Activated T-cell treated with anti-CD3 and anti-CD28 coated beads, Interleukin-2, amount 50 U/mL, for 72 hours (primary cell): ENCODE results near the gene SOS1. TPM values are rescaled to one million over a fixed set of nuclear protein-coding genes. Genes with fewer than 3 reads are reported as not detected.
A peak's percentile ranks its signal among the peaks of the same experiment; 100 is the strongest.

ENCODE experiments used
- ATAC-seq, 2 donors: fragments of 150-1000 bp; cut with Tn5 transposase; replicated peaks in 1 of 2; 2 replicates each; pipeline ENCODE4 v1.10.0; 2021; ENCODE audit warnings: moderate library complexity in 2 of 2, mild to moderate bottlenecking in 1 of 2
- DNase-seq, 2 donors: peaks; one replicate each; pipeline ENCODE4 v3.0.0; 2021 to 2022; ENCODE audit warnings: mixed read lengths in 1 of 2
- H3K27ac Mint-ChIP-seq: one replicate; pipeline ENCODE4 v1.8.0; 2022; ENCODE audit warnings: mild to moderate bottlenecking, moderate library complexity, mixed read lengths
- H3K27me3 Mint-ChIP-seq: one replicate; pipeline ENCODE4 v1.8.0; 2022; ENCODE audit warnings: low read depth, mixed read lengths
- H3K36me3 Mint-ChIP-seq, 2 donors: one replicate each; pipeline ENCODE4 v1.8.0; 2022; ENCODE audit warnings: mixed read lengths in 2 of 2, mild to moderate bottlenecking in 1 of 2; ENCODE audit not compliant: insufficient read depth in 2 of 2
- H3K4me1 Mint-ChIP-seq: one replicate; pipeline ENCODE4 v1.8.0; 2022; ENCODE audit warnings: low read depth, mixed read lengths
- H3K4me3 Mint-ChIP-seq, 2 donors: one replicate each; pipeline ENCODE4 v1.8.0; 2022; ENCODE audit warnings: mild to moderate bottlenecking in 2 of 2, mixed read lengths in 2 of 2, moderate library complexity in 2 of 2
- H3K9me3 Mint-ChIP-seq, 2 donors: one replicate each; pipeline ENCODE4 v1.8.0; 2022; ENCODE audit warnings: mixed read lengths in 2 of 2
- total RNA-seq, 2 donors: library from RNA; stranded (reverse); gene quantifications; one replicate each; pipeline ENCODE4 v1.2.3, GENCODE V29; 2022

Gene SOS1
- total RNA-seq, 2 donors from 2014 or later = 94.6 to 110 TPM

DNA sequence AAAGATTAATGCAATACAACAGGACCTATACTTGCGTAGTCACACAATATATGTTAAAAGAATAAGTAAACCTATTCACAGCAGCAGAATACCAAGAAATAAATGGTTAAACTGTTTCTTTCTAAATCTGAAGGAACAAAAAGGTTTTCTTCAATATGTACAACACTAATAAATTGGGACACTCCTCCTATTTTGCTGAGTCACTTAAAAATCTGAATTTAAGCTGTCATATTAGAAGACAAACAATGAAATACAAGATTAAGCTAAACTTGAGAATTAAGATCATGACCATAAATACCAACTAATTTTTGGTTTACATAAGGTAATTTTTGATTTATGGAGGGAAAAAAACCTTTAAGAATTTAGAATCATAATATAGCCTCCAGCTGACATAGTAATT lies 138.4 kb downstream of the SOS1 start:
- no peak overlapping the region for H3K4me3 Mint-ChIP-seq
- H3K4me1 Mint-ChIP-seq = no peaks in the 10 kb centered on the region
- peak overlapping the region; percentile 40 for H3K27ac Mint-ChIP-seq
- H3K36me3 Mint-ChIP-seq = peaks cover 8% of the 10 kb centered on the region in 2 donors
- H3K9me3 Mint-ChIP-seq = no peaks in the 10 kb centered on the region
- no peak for DNase-seq
- no peaks in the 10 kb centered on the region for H3K27me3 Mint-ChIP-seq
- no peak for ATAC-seq

DNA sequence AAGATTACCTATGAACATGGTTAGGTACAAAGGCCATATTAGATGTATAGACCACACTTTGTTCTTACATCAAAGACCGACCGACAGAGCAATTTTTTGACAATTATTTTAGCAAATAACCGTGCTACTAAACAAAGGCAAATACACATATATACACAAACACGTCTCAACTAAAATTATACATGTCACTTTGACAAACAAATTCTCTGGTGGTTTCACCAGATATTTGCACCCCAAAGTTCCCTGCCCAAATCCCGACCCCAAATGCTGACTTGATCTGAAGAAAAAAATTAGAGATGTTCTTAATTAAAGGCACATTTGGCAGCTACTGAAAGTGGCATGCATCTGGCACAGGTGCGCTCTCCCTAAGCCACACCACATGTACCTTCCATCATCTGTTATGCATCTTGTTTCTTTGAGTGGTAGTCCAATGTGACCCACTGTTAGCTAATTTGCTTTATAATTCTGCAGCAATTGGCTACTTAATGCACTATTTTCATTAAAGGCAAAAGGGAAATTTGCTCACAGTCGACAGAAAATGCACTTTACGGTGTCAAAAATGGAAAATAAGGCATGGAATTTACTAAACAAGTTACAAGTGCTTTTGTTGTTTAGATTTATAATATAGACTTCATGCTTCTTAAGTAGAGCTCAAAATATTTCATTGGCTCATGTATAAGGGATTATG lies 139.0 kb downstream of the SOS1 start:
- ATAC-seq (no peak), DNase-seq (no peak)
- Mint-ChIP-seq H3K9me3 (no peaks in the 10 kb centered on the region), H3K27ac (no peak overlapping the region), H3K4me1 (no peaks in the 10 kb centered on the region), H3K27me3 (no peaks in the 10 kb centered on the region), H3K36me3 (peaks cover 8% of the 10 kb centered on the region in 2 donors), H3K4me3 (no peak overlapping the region)

DNA sequence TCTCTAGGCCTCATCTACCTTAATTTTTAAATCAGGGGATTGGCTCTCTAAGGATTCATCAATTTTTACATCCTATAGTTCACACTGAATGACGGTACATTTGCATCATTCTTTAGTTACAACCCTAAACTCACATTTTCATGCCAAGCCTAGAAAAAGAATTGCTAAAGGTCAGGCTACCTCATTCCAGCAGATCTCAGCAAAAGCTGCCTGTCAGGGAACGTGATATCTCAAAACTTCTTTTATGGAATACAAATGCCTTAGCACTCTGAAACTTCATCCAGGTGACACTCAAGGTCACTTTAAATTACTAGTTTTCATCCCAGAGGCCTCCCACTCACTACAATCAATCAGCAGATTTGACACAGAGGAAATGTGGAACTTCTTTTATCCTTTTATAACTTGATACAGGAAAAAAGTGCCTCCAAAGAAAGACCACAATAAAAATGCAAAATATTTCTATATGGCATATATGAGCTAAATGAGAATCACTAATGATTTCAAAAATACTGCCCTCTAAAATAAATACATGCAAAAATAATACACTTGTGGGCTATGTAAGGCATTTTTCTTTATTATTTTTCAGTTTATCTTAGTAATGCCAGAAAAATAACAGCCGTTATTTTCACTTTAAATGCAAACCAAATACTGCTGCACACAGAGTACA lies 139.7 kb downstream of the SOS1 start:
- ATAC-seq = no peak
- peaks cover 8% of the 10 kb centered on the region in 2 donors for H3K36me3 Mint-ChIP-seq
- no peaks in the 10 kb centered on the region for H3K27me3 Mint-ChIP-seq
- H3K4me3 Mint-ChIP-seq = no peak overlapping the region
- H3K4me1 Mint-ChIP-seq = no peaks in the 10 kb centered on the region
- H3K9me3 Mint-ChIP-seq = no peaks in the 10 kb centered on the region
- no peak overlapping the region for H3K27ac Mint-ChIP-seq
- no peak for DNase-seq

DNA sequence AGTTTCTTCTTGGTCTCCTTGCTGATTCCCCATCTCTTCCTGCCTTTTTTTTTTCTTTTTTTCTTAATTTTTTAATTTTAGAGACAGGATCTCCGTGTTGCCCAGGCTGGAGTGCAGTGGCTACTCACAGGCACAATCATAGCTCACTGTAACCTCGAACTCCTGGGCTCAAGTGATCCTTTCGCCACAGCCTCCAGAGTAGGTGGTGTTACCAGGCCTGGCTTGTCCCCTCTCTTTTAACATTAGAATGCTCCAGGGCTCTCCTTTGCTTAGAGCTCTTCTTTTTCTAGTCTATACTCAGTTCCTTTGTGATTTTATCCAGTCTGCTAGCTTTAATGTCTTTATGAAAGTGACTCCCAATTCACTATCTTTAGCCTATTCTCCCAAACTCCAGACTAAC lies 141.9 kb downstream of the SOS1 start:
- DNase-seq = no peak
- H3K9me3 Mint-ChIP-seq = no peaks in the 10 kb centered on the region
- H3K4me3 Mint-ChIP-seq = no peak overlapping the region
- peak overlapping the region; percentile 59 for H3K27ac Mint-ChIP-seq
- H3K36me3 Mint-ChIP-seq = no peaks in the 10 kb centered on the region
- H3K4me1 Mint-ChIP-seq = no peaks in the 10 kb centered on the region
- ATAC-seq = no peak
- H3K27me3 Mint-ChIP-seq = no peaks in the 10 kb centered on the region

DNA sequence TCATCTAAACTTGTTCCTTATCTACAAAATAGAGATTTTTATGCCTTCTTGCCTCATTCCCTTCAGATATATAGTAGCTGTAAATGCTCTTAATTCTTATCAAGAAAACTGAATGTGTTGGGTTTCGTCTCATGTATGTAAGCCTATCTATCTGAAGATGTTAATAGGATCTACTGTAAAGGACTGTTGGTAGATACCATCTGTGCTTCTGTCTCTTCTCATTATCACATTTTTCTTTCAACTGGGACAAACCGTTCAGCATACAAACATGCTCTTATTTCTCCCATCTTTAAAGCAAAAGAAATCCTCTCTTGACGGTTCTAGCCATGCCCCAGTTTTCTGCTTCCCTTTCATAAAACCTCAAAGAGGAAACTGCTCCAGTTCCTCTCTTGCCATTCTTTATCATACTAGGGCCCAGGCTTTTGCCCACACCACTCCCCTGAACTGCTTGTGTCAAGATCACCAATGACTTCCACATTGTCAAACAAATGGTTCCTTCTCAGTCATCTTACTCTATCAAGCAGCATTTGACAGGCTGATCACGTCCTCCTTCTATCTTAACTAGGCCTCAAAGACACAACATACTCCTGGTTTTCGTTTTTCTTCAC lies 142.5 kb downstream of the SOS1 start:
- DNase-seq (no peak), ATAC-seq (no peak)
- no peaks in the 10 kb centered on the region for H3K4me1 Mint-ChIP-seq
- no peak overlapping the region for H3K27ac Mint-ChIP-seq
- no peak overlapping the region for H3K4me3 Mint-ChIP-seq
- no peaks in the 10 kb centered on the region for H3K36me3 Mint-ChIP-seq
- H3K27me3 Mint-ChIP-seq = no peaks in the 10 kb centered on the region
- no peaks in the 10 kb centered on the region for H3K9me3 Mint-ChIP-seq

DNA sequence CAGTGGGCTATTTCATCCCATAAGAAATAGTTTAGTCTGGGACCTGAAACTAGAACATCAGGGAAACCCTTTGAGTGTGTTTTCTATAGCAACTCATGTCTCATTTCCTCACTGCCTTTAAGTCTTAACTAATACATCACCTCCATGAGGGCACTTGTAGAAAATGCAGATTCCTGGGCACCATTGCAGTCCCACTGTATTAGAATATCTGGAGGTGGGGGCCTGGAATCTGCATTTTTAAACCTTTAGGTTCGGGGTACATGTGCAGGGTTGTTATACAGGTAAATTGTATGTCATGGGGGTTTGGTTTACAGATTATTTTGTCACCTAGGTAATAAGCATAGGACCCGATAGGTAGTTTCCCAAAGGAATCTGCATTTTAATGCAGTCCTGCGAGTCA lies 143.8 kb downstream of the SOS1 start:
- Mint-ChIP-seq H3K9me3 (no peaks in the 10 kb centered on the region), H3K36me3 (no peaks in the 10 kb centered on the region), H3K27ac (no peak overlapping the region)

DNA sequence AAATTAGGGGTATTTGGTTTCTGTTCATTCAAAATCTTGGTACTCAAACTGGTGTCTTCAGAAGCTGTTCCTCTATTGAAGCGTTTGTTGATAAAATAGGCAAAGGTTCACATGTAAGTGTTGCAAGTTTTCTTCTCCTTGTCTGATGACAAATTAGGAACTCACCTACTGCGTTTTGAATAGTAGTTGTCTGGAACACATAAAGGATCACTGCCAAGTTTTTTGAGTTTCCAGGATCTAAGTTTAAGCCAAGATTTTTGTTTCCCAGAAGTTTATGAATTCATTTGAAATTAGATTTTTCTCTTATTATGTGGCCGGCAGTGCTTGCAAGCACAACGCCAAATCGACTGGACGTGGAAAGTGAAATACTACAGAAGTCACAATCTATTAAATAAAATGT lies 145.8 kb downstream of the SOS1 start:
- no peak overlapping the region for H3K4me3 Mint-ChIP-seq
- H3K36me3 Mint-ChIP-seq = no peaks in the 10 kb centered on the region
- H3K27me3 Mint-ChIP-seq = no peaks in the 10 kb centered on the region
- H3K4me1 Mint-ChIP-seq = no peaks in the 10 kb centered on the region
- ATAC-seq = no peak
- no peak for DNase-seq
- H3K27ac Mint-ChIP-seq = no peak overlapping the region
- no peaks in the 10 kb centered on the region for H3K9me3 Mint-ChIP-seq

More for the DNA sequence above, 143.8 kb downstream of the SOS1 start:
- Mint-ChIP-seq H3K27me3 (no peaks in the 10 kb centered on the region), H3K4me3 (no peak overlapping the region), H3K4me1 (no peaks in the 10 kb centered on the region)
- DNase-seq (no peak), ATAC-seq (no peak)

DNA sequence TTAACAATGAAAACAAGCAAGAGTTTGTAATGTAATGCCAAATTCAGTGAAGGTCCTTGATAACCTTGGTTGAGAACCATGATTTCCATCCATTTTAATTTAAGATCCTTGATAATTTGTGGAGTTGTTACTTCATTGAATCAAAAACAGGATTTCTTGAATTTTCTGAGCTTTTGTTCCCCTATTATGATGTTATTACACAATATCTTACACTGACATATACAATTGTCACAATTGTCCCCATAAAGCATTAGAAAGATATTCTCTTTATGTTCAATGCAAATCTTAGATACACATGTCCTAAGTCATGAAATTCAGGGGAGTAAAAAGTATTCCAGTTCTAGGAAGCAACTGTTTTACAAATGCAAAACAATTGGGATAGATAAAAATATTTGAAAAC lies 147.6 kb downstream of the SOS1 start:
- Mint-ChIP-seq H3K27ac (no peak overlapping the region), H3K4me3 (no peak overlapping the region), H3K4me1 (no peaks in the 10 kb centered on the region), H3K27me3 (no peaks in the 10 kb centered on the region), H3K36me3 (no peaks in the 10 kb centered on the region), H3K9me3 (no peaks in the 10 kb centered on the region)
- ATAC-seq (no peak), DNase-seq (no peak)

DNA sequence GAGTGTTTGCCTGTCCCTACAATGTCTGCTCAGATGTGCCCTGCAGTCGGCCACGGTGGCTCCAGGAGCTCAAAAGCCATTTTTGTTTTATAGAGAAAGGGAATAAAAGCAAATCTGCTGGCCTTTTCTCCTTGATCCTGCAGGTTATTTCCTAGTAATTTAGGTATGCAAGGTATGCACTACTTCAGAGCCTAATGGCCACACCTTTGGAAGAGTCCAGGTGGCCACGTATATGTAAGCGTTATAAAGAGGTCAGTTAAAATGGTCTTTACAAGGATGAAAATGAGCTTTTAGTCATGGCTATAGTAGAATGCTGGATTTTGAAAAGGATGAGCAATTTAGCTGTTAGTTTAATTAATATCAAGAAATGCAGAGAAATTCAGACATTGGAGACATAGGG lies 149.5 kb downstream of the SOS1 start:
- Mint-ChIP-seq H3K36me3 (no peaks in the 10 kb centered on the region), H3K27me3 (no peaks in the 10 kb centered on the region), H3K9me3 (no peaks in the 10 kb centered on the region), H3K4me1 (no peaks in the 10 kb centered on the region), H3K27ac (peak overlapping the region; percentile 26), H3K4me3 (no peak overlapping the region)
- DNase-seq (no peak), ATAC-seq (no peak)

DNA sequence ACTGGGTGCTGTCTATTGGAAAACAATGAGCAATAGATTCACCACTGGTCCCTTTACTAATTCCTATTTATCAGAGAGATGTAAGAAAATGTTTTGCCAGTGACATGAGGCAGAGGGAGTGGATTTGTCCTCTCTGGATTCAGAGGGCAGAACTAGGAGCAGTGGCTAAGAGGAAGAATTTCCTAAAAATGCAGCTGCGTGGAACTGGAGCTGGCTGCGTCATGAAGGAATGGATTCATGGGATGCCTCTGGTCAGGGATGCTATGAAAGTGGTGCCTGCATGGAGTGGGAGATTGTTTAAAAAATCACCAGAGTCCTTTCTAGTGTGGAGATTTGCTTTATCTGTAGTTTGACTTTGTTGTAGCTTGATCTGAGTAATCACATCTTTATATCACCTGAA lies 152.8 kb downstream of the SOS1 start:
- no peaks in the 10 kb centered on the region for H3K27me3 Mint-ChIP-seq
- H3K9me3 Mint-ChIP-seq = no peaks in the 10 kb centered on the region
- H3K27ac Mint-ChIP-seq = no peak overlapping the region
- H3K4me1 Mint-ChIP-seq = no peaks in the 10 kb centered on the region
- no peak for ATAC-seq
- no peak overlapping the region for H3K4me3 Mint-ChIP-seq
- no peaks in the 10 kb centered on the region for H3K36me3 Mint-ChIP-seq
- no peak for DNase-seq

DNA sequence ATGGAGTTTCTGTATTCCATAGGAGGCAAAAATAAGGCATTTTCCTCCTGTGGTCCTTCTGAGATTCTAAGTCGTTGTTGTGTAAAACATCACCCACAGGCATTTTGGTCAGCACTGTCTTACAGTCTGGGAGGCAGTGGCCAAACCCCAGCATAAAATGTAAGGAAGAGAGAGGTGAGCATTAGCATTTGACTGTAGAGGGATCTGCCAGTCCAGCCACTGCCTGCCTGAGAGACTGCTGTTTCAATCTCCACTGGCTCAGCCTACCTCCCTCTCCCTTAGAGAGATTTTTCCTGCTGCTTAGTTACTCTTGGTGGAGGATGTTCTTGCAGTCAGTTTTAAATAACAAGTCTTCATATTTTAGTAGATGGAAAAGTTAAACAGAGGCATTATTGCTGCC lies 154.2 kb downstream of the SOS1 start:
- H3K36me3 Mint-ChIP-seq = no peaks in the 10 kb centered on the region
- no peaks in the 10 kb centered on the region for H3K9me3 Mint-ChIP-seq
- no peak overlapping the region for H3K27ac Mint-ChIP-seq
- H3K27me3 Mint-ChIP-seq = peaks cover 7% of the 10 kb centered on the region
- no peak for DNase-seq
- H3K4me3 Mint-ChIP-seq = no peak overlapping the region
- ATAC-seq = no peak
- H3K4me1 Mint-ChIP-seq = no peaks in the 10 kb centered on the region

DNA sequence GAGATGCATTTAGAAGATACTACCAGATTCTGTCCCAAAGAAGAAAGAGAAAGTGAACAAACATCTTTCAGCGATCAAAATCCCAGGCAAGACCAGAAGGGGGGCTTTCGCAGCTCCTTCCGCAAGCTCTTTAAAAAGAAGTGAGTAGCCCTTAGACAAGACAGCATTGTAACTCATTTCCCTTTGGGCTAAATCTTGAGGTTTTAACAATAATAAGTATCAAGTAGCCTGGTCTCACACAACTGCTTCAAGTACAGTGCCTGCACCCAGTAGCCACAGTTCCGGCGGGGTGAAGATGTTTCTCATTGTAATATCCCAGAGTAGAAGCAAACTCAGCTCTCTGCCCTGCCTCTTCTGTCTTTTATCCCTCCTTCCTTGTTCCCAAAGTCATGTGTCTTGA lies 154.8 kb downstream of the SOS1 start:
- Mint-ChIP-seq H3K4me3 (no peak overlapping the region), H3K9me3 (no peaks in the 10 kb centered on the region), H3K27me3 (peaks cover 14% of the 10 kb centered on the region), H3K36me3 (no peaks in the 10 kb centered on the region), H3K27ac (no peak overlapping the region), H3K4me1 (no peaks in the 10 kb centered on the region)
- no peak for ATAC-seq
- no peak for DNase-seq

DNA sequence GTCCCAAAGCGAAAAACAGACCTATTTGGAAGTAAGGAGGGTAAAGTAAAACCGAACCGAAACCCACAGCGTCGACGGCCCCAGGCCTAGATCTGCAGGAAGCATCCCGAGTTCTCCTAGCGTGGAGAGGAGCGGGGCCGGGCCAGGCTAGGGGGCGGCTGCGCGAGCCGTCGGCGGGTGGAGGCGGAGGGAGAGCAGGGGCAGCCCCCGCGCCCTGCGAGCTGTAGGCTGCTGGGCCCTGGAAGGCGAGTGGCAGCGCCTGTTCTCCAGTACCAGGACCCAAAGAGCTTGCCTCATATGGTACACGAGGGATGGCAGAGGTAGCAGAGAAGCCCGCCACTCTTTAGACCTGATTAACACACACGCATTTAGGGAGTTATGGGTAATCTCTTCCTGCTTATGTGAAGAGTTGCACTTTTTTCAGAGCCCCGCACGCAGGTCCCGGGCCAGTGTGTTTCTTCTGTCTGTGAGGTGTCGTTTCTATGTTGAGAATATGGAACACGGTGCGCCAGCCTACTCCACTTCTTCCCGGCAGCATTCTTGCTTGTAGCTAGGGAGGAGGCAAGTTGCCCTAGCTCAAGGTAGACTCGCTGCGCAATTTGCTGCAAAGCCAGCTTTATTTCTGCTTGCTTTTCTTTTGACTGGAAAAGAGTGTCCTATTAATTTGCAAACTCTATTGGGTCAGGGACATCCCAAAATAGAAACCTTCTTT lies 160.1 kb downstream of the SOS1 start:
- H3K27ac Mint-ChIP-seq = no peak overlapping the region
- no peaks in the 10 kb centered on the region for H3K9me3 Mint-ChIP-seq

More for the DNA sequence above, 160.1 kb downstream of the SOS1 start:
- H3K36me3 Mint-ChIP-seq = peaks cover 0 to 2% of the 10 kb centered on the region in 2 donors
- no peaks in the 10 kb centered on the region for H3K4me1 Mint-ChIP-seq
- H3K27me3 Mint-ChIP-seq = peaks cover 42% of the 10 kb centered on the region
- peak; percentile 23 to 33 for ATAC-seq
- peak overlapping the region; percentile 46 to 48 for H3K4me3 Mint-ChIP-seq
- no peak for DNase-seq
